Colonic mucosa (tissue), 4 donors: ENCODE data around the gene RPS6KA4. TPM values are rescaled to one million over a fixed set of nuclear protein-coding genes. Genes with fewer than 3 reads are reported as not detected.

Source experiments
- DNase-seq: peaks from one replicate; pipeline ENCODE4 v3.0.0-alpha.2; 2020
- H3K27ac ChIP-seq: fragments of 200-600 bp; one replicate; pipeline ENCODE4 v1.8.0; 2021
- H3K27me3 ChIP-seq: fragments of 200-600 bp; one replicate; pipeline ENCODE4 v1.8.0; 2021
- H3K36me3 ChIP-seq: fragments of 200-600 bp; one replicate; pipeline ENCODE4 v1.8.0; 2021
- H3K4me1 ChIP-seq: fragments of 200-600 bp; one replicate; pipeline ENCODE4 v1.8.0; 2021; ENCODE audit warnings: mild to moderate bottlenecking
- H3K4me3 ChIP-seq: fragments of 200-600 bp; one replicate; pipeline ENCODE4 v1.8.0; 2021
- H3K9ac ChIP-seq, 2 donors: one replicate each; pipeline ENCODE4 v1.7.0; 2013; ENCODE audit warnings: control low read depth in 2 of 2, low read depth in 2 of 2, low read length in 2 of 2
- H3K9me3 ChIP-seq: fragments of 200-600 bp; one replicate; pipeline ENCODE4 v1.8.0; 2021
- CTCF ChIP-seq: fragments of 200-600 bp; IDR thresholded peaks from one replicate; pipeline ENCODE4 v1.8.0; 2022; ENCODE audit warnings: antibody characterized with exemption, mild to moderate bottlenecking
- intact Hi-C: fragments of 100-400 bp; cut with DNase I; formaldehyde crosslinking; loops from one replicate; pipeline ENCODE4 v1.14.1; 2022
- total RNA-seq, 2 donors: library from RNA; stranded (reverse); fragmentation: NEBNext Ultra II Directional in 1 of 2; extraction: Animal tissue kit (Norgen Biotek cat#: 25700) in 1 of 2; gene quantifications; one replicate each; pipeline ENCODE4 v1.2.1, GENCODE V29; 2021
- donor health status: healthy.
- donor health status: DM: no; HTN: no; CAD: no.
- donor health status: DM: no; HTN: no; CAD: no.

RPS6KA4 gene
- total RNA-seq, 2 donors from 2014 or later = 28.9 to 59.1 TPM

- Histone ChIP-seq H3K27me3 (no peaks in the 10 kb centered on the region), H3K4me3 (no peak overlapping the region), H3K27ac (no peak overlapping the region), H3K4me1 (no peaks in the 10 kb centered on the region), H3K9ac (no peak overlapping the region), H3K9me3 (no peaks in the 10 kb centered on the region), H3K36me3 (no peaks in the 10 kb centered on the region)
- no peak for DNase-seq
- no peak for TF ChIP-seq CTCF
- intact Hi-C loops = no loop called here
These were observed 48.7 kb downstream of the RPS6KA4 start for GRCh38 chr11:64407630-64408029.

GRCh38 chr11:64409278-64409677, 50.3 kb downstream of the RPS6KA4 start:
- no peak overlapping the region for H3K9ac ChIP-seq
- intact Hi-C loops = no loop called here
- no peaks in the 10 kb centered on the region for H3K36me3 ChIP-seq
- H3K27ac ChIP-seq = no peak overlapping the region
- H3K4me1 ChIP-seq = no peaks in the 10 kb centered on the region
- no peak for TF ChIP-seq CTCF
- H3K9me3 ChIP-seq = no peaks in the 10 kb centered on the region
- no peak overlapping the region for H3K4me3 ChIP-seq
- H3K27me3 ChIP-seq = no peaks in the 10 kb centered on the region
- DNase-seq = no peak

DNA sequence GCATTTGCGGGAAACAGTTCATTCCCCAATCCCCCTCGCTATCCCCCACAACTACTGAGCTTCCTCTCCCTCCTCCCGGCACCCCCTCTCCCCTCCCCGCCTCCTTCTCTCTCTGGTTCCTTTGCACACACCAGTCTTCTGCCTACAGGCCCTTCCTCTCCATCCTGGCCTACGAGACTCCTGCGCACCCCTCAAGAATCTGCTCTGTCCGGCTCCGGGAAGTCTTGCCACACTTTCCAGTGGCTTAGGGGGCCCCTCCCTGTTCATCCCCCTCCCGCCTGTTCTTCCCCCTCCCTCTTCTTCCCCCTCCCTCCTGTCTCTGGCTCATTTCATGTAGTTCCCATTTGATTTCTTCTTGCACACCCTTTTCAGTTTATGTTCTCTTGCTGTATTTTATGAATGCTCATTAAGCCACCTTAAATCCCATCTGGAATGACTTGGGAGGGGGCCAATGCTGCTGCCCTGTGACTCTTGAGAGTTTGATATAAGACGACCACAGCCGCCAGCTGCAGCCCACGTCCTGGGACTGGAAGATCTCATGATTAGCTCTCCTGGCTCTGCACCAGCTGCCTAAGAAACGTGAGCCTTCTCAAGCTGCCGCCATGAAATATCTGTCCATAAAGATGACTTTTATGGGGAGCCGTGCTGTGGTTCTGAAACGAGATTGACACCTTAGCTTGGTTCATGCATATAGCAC, 50.9 kb downstream of the RPS6KA4 start:
- Histone ChIP-seq H3K27me3 (no peaks in the 10 kb centered on the region), H3K36me3 (no peaks in the 10 kb centered on the region), H3K27ac (no peak overlapping the region), H3K4me1 (no peaks in the 10 kb centered on the region), H3K9ac (no peak overlapping the region), H3K9me3 (no peaks in the 10 kb centered on the region), H3K4me3 (no peak overlapping the region)
- DNase-seq = no peak
- TF ChIP-seq CTCF = no peak
- intact Hi-C loops = no loop called here

DNA sequence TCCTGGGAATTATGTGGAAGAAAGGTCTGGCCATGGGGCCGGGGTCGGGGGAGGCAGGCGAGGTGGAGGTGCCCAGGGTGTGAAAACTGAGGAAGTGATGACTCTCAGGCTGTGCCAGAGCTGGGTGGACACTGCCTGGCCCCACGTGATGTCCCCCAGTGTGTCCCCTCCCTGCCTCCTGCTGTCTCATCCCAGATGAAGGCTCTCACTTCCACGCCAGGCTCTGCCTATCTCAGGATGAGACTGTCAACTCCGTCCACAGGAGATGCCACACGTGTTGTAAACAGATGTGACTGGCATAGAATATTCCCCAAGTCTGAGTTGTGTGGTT, 51.4 kb downstream of the RPS6KA4 start:
- H3K9ac ChIP-seq = no peak overlapping the region
- no peaks in the 10 kb centered on the region for H3K4me1 ChIP-seq
- H3K27ac ChIP-seq = no peak overlapping the region
- no peak overlapping the region for H3K4me3 ChIP-seq
- DNase-seq = no peak
- H3K27me3 ChIP-seq = no peaks in the 10 kb centered on the region
- no peaks in the 10 kb centered on the region for H3K36me3 ChIP-seq
- intact Hi-C loops = no loop called here
- H3K9me3 ChIP-seq = no peaks in the 10 kb centered on the region
- TF ChIP-seq CTCF = no peak

- intact Hi-C loops = no loop called here
- Histone ChIP-seq H3K4me3 (no peak overlapping the region), H3K4me1 (no peaks in the 10 kb centered on the region), H3K36me3 (no peaks in the 10 kb centered on the region), H3K27me3 (no peaks in the 10 kb centered on the region), H3K9me3 (no peaks in the 10 kb centered on the region), H3K9ac (no peak overlapping the region), H3K27ac (no peak overlapping the region)
- no peak for TF ChIP-seq CTCF
- no peak for DNase-seq
These were observed 54.5 kb downstream of the RPS6KA4 start for GRCh38 chr11:64413417-64413816.
